Measurements from ENCODE around the gene UTS2R.
"Not testable (repeated sequence)": the region's sequence is repeated elsewhere in the genome, so short reads cannot be mapped to it uniquely, and the experiment has no call there.

The UTS2R gene

GRCh38 chr17:82376042-82376730 lies 4.6 kb downstream of the UTS2R start:
- no peak for DNase-seq

GRCh38 chr17:82377294-82377693 lies 5.7 kb downstream of the UTS2R start:
- not testable (repeated sequence) for DNase-seq

GRCh38 chr17:82377924-82378740 lies 6.6 kb downstream of the UTS2R start:
- no peak for DNase-seq

- DNase-seq = no peak
These were observed 7.1 kb downstream of the UTS2R start for GRCh38 chr17:82378741-82379021.

GRCh38 chr17:82380860-82381702 lies 9.5 kb downstream of the UTS2R start:
- no peak for DNase-seq

GRCh38 chr17:82381703-82382009 lies 10.1 kb downstream of the UTS2R start:
- not testable (repeated sequence) for DNase-seq

- not testable (repeated sequence) for DNase-seq
These were observed 10.8 kb downstream of the UTS2R start for GRCh38 chr17:82382220-82382932.

- DNase-seq = no peak
These were observed 11.3 kb downstream of the UTS2R start for GRCh38 chr17:82382933-82383255.

GRCh38 chr17:82383411-82383810 lies 11.8 kb downstream of the UTS2R start:
- DNase-seq = no peak

GRCh38 chr17:82384051-82384729 lies 12.6 kb downstream of the UTS2R start:
- no peak for DNase-seq

GRCh38 chr17:82384730-82385481 lies 13.3 kb downstream of the UTS2R start:
- no peak for DNase-seq

GRCh38 chr17:82385559-82386254 lies 14.1 kb downstream of the UTS2R start:
- no peak for DNase-seq

- no peak for DNase-seq
These were observed 14.8 kb downstream of the UTS2R start for GRCh38 chr17:82386255-82386831.

- DNase-seq = no peak
These were observed 15.5 kb downstream of the UTS2R start for GRCh38 chr17:82386881-82387704.

- DNase-seq = no peak
These were observed 16.1 kb downstream of the UTS2R start for GRCh38 chr17:82387705-82388106.

GRCh38 chr17:82388223-82388921 lies 16.8 kb downstream of the UTS2R start:
- no peak for DNase-seq

GRCh38 chr17:82388922-82389283 lies 17.3 kb downstream of the UTS2R start:
- no peak for DNase-seq

GRCh38 chr17:82389379-82389778 lies 17.8 kb downstream of the UTS2R start:
- no peak for DNase-seq

All from SIG-M5 (cell line).